Loucy (cell line): ENCODE data around the gene GRHL1.

Experiments used
- H2AFZ ChIP-seq: fragments of 200-600 bp; sonication (generic); 2 replicates; pipeline ENCODE4 v1.6.0; 2016; ENCODE audit warnings: antibody characterized with exemption, mild to moderate bottlenecking, low read length, moderate library complexity
- H3F3A ChIP-seq: fragments of 200-600 bp; 2 replicates; pipeline ENCODE4 v1.6.0; 2016; ENCODE audit warnings: antibody characterized with exemption, low read depth, mild to moderate bottlenecking
- H3K27me3 ChIP-seq: fragments of 200-600 bp; sonication (generic); 2 replicates; pipeline ENCODE4 v1.6.1; 2014; ENCODE audit warnings: low read length, mild to moderate bottlenecking; ENCODE audit not compliant: insufficient read depth, poor library complexity, severe bottlenecking
- H3K36me3 ChIP-seq: fragments of 200-600 bp; sonication (generic); 2 replicates; pipeline ENCODE4 v1.6.1; 2016; ENCODE audit warnings: low read length; ENCODE audit not compliant: insufficient read depth
- H3K4me1 ChIP-seq: fragments of 200-600 bp; sonication (generic); 2 replicates; pipeline ENCODE4 v1.5.1; 2014; ENCODE audit warnings: low read length, mild to moderate bottlenecking; ENCODE audit not compliant: insufficient read depth, poor library complexity, severe bottlenecking
- H3K4me2 ChIP-seq: fragments of 200-600 bp; sonication (generic); 2 replicates; pipeline ENCODE4 v1.6.0; 2014; ENCODE audit warnings: antibody characterized with exemption, low read length, low read depth, mild to moderate bottlenecking; ENCODE audit not compliant: poor library complexity, severe bottlenecking
- H3K4me3 ChIP-seq: fragments of 200-600 bp; sonication (generic); 2 replicates; pipeline ENCODE4 v1.5.1; 2014; ENCODE audit warnings: low read length, mild to moderate bottlenecking, mixed read lengths; ENCODE audit not compliant: poor library complexity, severe bottlenecking
- H3K79me2 ChIP-seq: fragments of 200-600 bp; sonication (generic); 2 replicates; pipeline ENCODE4 v1.6.1; 2014; ENCODE audit warnings: low read length; ENCODE audit not compliant: insufficient read depth
- H3K9ac ChIP-seq: fragments of 200-600 bp; sonication (generic); 2 replicates; pipeline ENCODE4 v1.6.0; 2014; ENCODE audit warnings: mild to moderate bottlenecking, low read depth, low read length, moderate library complexity; ENCODE audit not compliant: poor library complexity, severe bottlenecking
- H3K9me2 ChIP-seq: fragments of 200-600 bp; sonication (generic); replicated peaks from 2 replicates; pipeline ENCODE4 v1.6.1; 2016; ENCODE audit warnings: low read depth, low read length, mixed read lengths
- H3K9me3 ChIP-seq: fragments of 200-600 bp; sonication (generic); 2 replicates; pipeline ENCODE4 v1.6.1; 2014; ENCODE audit warnings: mild to moderate bottlenecking, antibody characterized with exemption, low read length, low read depth; ENCODE audit not compliant: insufficient read depth
- H4K20me1 ChIP-seq: fragments of 200-600 bp; sonication (generic); 2 replicates; pipeline ENCODE4 v1.6.0; 2014; ENCODE audit warnings: antibody characterized with exemption, low read length, mild to moderate bottlenecking; ENCODE audit not compliant: insufficient read depth, poor library complexity, severe bottlenecking
- EZH2phosphoT487 ChIP-seq: fragments of 200-600 bp; IDR thresholded peaks from 2 replicates; pipeline ENCODE4 v1.6.1; 2018; ENCODE audit warnings: antibody characterized with exemption, mild to moderate bottlenecking, moderate library complexity, borderline replicate concordance
- TF ChIP-seq, protein P1 (sequence below): fragments of 200-600 bp; sonication (generic); conservative IDR thresholded peaks from 2 replicates; pipeline ENCODE4 v1.5.1; 2014; ENCODE audit warnings: mild to moderate bottlenecking, antibody characterized with exemption, low read length

GRHL1 gene

DNA sequence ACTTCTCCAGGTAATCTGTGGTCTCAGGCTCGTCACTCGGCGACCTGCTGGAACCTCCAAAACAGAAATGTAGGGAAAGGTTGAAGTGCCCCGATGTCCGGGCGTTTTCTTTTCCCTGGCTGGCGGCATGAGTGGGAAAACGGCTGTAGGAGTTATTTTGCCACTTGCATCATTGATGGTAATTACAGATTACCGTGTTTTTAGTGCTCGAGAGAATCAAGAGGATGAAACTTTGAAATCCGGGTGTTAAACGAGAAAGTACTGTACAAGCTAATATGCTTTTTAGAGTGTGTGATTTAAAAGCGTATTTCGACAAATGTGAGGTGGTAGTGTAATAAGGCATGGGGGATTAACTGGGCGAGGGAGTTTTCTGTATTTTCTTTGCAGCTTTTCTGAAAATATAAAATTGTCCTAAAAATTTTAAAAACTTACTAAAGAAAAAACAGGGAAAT lies 819 bp downstream of the GRHL1 start:
- Histone ChIP-seq H3K9me2 (no peaks in the 10 kb centered on the region), H3K4me3 (peak overlapping the region; percentile 82), H3K36me3 (no peaks in the 10 kb centered on the region), H3K9me3 (no peaks in the 10 kb centered on the region), H3K4me1 (peaks cover 38% of the 10 kb centered on the region), H3F3A (no peaks in the 10 kb centered on the region; the same call in 1 of the 2 replicates), H3K9ac (peak overlapping the region; percentile 52), H3K27me3 (no peaks in the 10 kb centered on the region), H4K20me1 (no peaks in the 10 kb centered on the region), H2AFZ (peak overlapping the region; percentile 9; the same call in 1 of the 2 replicates), H3K79me2 (peaks cover 13% of the 10 kb centered on the region), H3K4me2 (peak overlapping the region; percentile 64)
- no peak for TF ChIP-seq EZH2phosphoT487
- TF ChIP-seq, protein P1, sequence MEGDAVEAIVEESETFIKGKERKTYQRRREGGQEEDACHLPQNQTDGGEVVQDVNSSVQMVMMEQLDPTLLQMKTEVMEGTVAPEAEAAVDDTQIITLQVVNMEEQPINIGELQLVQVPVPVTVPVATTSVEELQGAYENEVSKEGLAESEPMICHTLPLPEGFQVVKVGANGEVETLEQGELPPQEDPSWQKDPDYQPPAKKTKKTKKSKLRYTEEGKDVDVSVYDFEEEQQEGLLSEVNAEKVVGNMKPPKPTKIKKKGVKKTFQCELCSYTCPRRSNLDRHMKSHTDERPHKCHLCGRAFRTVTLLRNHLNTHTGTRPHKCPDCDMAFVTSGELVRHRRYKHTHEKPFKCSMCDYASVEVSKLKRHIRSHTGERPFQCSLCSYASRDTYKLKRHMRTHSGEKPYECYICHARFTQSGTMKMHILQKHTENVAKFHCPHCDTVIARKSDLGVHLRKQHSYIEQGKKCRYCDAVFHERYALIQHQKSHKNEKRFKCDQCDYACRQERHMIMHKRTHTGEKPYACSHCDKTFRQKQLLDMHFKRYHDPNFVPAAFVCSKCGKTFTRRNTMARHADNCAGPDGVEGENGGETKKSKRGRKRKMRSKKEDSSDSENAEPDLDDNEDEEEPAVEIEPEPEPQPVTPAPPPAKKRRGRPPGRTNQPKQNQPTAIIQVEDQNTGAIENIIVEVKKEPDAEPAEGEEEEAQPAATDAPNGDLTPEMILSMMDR: no peak

DNA sequence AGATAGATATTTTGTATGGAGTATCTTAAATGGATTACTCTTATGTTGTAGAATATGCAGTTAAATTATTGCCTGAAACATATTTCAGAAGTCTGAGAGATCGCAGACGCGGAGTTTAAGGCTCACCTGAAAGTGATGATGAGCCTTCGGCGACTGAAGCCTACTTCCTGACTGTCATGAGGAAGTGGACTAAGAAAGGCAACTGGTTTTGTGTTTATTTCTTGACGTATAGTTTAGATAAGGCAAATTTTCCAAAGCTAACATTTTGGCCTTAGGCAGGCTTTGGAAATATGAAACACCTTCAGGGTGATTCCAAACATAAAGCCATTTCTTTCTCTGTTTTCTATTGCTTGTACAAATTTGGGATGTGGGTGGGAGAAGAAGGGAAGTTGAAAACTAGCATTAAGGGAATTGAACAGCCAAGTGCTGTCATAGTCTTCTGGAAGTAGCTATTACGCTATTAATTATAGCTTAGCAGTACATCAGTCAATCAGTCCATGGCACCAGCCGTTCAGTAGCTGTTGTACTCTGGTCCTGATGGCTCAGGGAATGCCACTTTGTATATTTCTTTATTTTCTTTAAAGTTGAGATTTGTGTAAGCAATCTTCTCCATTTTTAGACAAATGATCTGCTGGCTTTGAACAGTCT lies 1.5 kb downstream of the GRHL1 start:
- Histone ChIP-seq H3K36me3 (no peaks in the 10 kb centered on the region), H3K79me2 (peaks cover 13% of the 10 kb centered on the region), H3K9me3 (no peaks in the 10 kb centered on the region), H3K4me2 (peak overlapping the region; percentile 64), H4K20me1 (no peaks in the 10 kb centered on the region), H3K4me3 (peak overlapping the region; percentile 82), H3F3A (no peaks in the 10 kb centered on the region; the same call in 1 of the 2 replicates), H3K9me2 (no peaks in the 10 kb centered on the region), H3K4me1 (peaks cover 38% of the 10 kb centered on the region), H3K9ac (peak overlapping the region; percentile 11), H3K27me3 (no peaks in the 10 kb centered on the region), H2AFZ (0 out of 2 replicates have a peak overlapping the region, but pooled peaks have one; percentile 9)
- no peak for TF ChIP-seq EZH2phosphoT487

GRCh38 chr2:9954136-9954535 lies 2.6 kb downstream of the GRHL1 start:
- H3K79me2 ChIP-seq: peaks cover 13% of the 10 kb centered on the region
- no peak overlapping the region for H3K9ac ChIP-seq
- no peaks in the 10 kb centered on the region for H3K36me3 ChIP-seq
- peaks cover 43% of the 10 kb centered on the region for H3K4me1 ChIP-seq
- H3K9me2 ChIP-seq: no peaks in the 10 kb centered on the region
- TF ChIP-seq EZH2phosphoT487: no peak
- TF ChIP-seq, protein P1: no peak
- no peaks in the 10 kb centered on the region for H3K9me3 ChIP-seq
- no peak overlapping the region for H3K4me3 ChIP-seq
- no peaks in the 10 kb centered on the region; the same call in 1 of the 2 replicates for H3F3A ChIP-seq
- H3K27me3 ChIP-seq: no peaks in the 10 kb centered on the region
- peak overlapping the region; percentile 64 for H3K4me2 ChIP-seq
- H4K20me1 ChIP-seq: no peaks in the 10 kb centered on the region
- H2AFZ ChIP-seq: no peak overlapping the region
